Duodenal mucosa (tissue), 2 donors: ENCODE measurements around the gene DOK1.

Experiments used
- H3K27ac ChIP-seq: one replicate; pipeline ENCODE4 v1.7.0; 2013; ENCODE audit warnings: low read depth, low read length
- H3K27me3 ChIP-seq, 2 donors: one replicate each; pipeline ENCODE4 v1.7.0; 2013; ENCODE audit warnings: low read length in 2 of 2, control low read depth in 1 of 2; ENCODE audit not compliant: insufficient read depth in 2 of 2, control insufficient read depth in 1 of 2
- H3K36me3 ChIP-seq, 2 donors: one replicate each; pipeline ENCODE4 v1.7.0; 2013; ENCODE audit warnings: low read length in 2 of 2, control low read depth in 1 of 2; ENCODE audit not compliant: insufficient read depth in 2 of 2, control insufficient read depth in 1 of 2
- H3K4me1 ChIP-seq, 2 donors: one replicate each; pipeline ENCODE4 v1.7.0; 2013; ENCODE audit warnings: low read length in 2 of 2, control low read depth in 1 of 2; ENCODE audit not compliant: insufficient read depth in 2 of 2, control insufficient read depth in 1 of 2
- H3K4me3 ChIP-seq, 2 donors: one replicate each; pipeline ENCODE4 v1.7.0; 2013; ENCODE audit warnings: low read length in 2 of 2, low read depth in 1 of 2
- H3K9ac ChIP-seq, 2 donors: one replicate each; pipeline ENCODE4 v1.7.0; 2013; ENCODE audit warnings: low read length in 2 of 2, low read depth in 1 of 2
- H3K9me3 ChIP-seq, 2 donors: one replicate each; pipeline ENCODE4 v1.7.0; 2013; ENCODE audit warnings: low read length in 2 of 2, control low read depth in 1 of 2; ENCODE audit not compliant: control insufficient read depth in 1 of 2

DOK1 gene

GRCh38 chr2:74581463-74581862 is 26.9 kb downstream of the DOK1 start:
- Histone ChIP-seq H3K27me3 (peaks cover 0 to 2% of the 10 kb centered on the region in 2 donors), H3K27ac (no peak overlapping the region), H3K4me3 (no peak overlapping the region), H3K4me1 (peaks cover 0 to 5% of the 10 kb centered on the region in 2 donors), H3K9ac (no peak overlapping the region), H3K9me3 (no peaks in the 10 kb centered on the region), H3K36me3 (no peaks in the 10 kb centered on the region)

- Histone ChIP-seq H3K27ac (no peak overlapping the region), H3K27me3 (peaks cover 0 to 2% of the 10 kb centered on the region in 2 donors), H3K9ac (no peak overlapping the region), H3K4me3 (no peak overlapping the region), H3K36me3 (no peaks in the 10 kb centered on the region), H3K9me3 (no peaks in the 10 kb centered on the region), H3K4me1 (peaks cover 0 to 5% of the 10 kb centered on the region in 2 donors)
Observed at GRCh38 chr2:74582184-74582583, 27.7 kb downstream of the DOK1 start.

- peaks cover 0 to 5% of the 10 kb centered on the region in 2 donors for H3K4me1 ChIP-seq
- H3K9ac ChIP-seq = no peak overlapping the region
- H3K36me3 ChIP-seq = no peaks in the 10 kb centered on the region
- H3K27me3 ChIP-seq = peaks cover 2 to 3% of the 10 kb centered on the region in 2 donors
- H3K27ac ChIP-seq = no peak overlapping the region
- no peaks in the 10 kb centered on the region for H3K9me3 ChIP-seq
- no peak overlapping the region for H3K4me3 ChIP-seq
Observed at GRCh38 chr2:74583504-74583903, 29.0 kb downstream of the DOK1 start.

- Histone ChIP-seq H3K9ac (no peak overlapping the region), H3K27ac (no peak overlapping the region), H3K27me3 (peaks cover 3 to 6% of the 10 kb centered on the region in 2 donors), H3K4me3 (no peak overlapping the region), H3K4me1 (peaks cover 0 to 5% of the 10 kb centered on the region in 2 donors), H3K9me3 (no peaks in the 10 kb centered on the region), H3K36me3 (no peaks in the 10 kb centered on the region)
Observed at GRCh38 chr2:74584088-74584645, 29.6 kb downstream of the DOK1 start.

- Histone ChIP-seq H3K9ac (no peak overlapping the region), H3K27me3 (peaks cover 3 to 8% of the 10 kb centered on the region in 2 donors), H3K4me1 (peaks cover 0 to 5% of the 10 kb centered on the region in 2 donors), H3K9me3 (no peaks in the 10 kb centered on the region), H3K4me3 (no peak overlapping the region), H3K27ac (no peak overlapping the region), H3K36me3 (no peaks in the 10 kb centered on the region)
Observed at GRCh38 chr2:74585406-74586185, 31.1 kb downstream of the DOK1 start.

- peaks cover 3 to 6% of the 10 kb centered on the region in 2 donors for H3K27me3 ChIP-seq
- H3K9me3 ChIP-seq = no peaks in the 10 kb centered on the region
- H3K9ac ChIP-seq = no peak overlapping the region
- no peak overlapping the region for H3K27ac ChIP-seq
- H3K4me3 ChIP-seq = no peak overlapping the region
- H3K36me3 ChIP-seq = no peaks in the 10 kb centered on the region
- H3K4me1 ChIP-seq = peaks cover 0 to 5% of the 10 kb centered on the region in 2 donors
Observed at GRCh38 chr2:74587664-74588277, 33.3 kb downstream of the DOK1 start.

GRCh38 chr2:74588664-74589063 is 34.1 kb downstream of the DOK1 start:
- Histone ChIP-seq H3K27ac (no peak overlapping the region), H3K9me3 (no peaks in the 10 kb centered on the region), H3K4me1 (peaks cover under 1 to 5% of the 10 kb centered on the region in 2 donors), H3K36me3 (no peaks in the 10 kb centered on the region), H3K9ac (no peak overlapping the region), H3K4me3 (no peak overlapping the region), H3K27me3 (peaks cover 3 to 9% of the 10 kb centered on the region in 2 donors)

- H3K36me3 ChIP-seq = no peaks in the 10 kb centered on the region
- H3K4me3 ChIP-seq = no peak overlapping the region
- H3K27ac ChIP-seq = no peak overlapping the region
- no peaks in the 10 kb centered on the region for H3K9me3 ChIP-seq
- H3K9ac ChIP-seq = no peak overlapping the region
- H3K27me3 ChIP-seq = peaks cover 0 to 6% of the 10 kb centered on the region in 2 donors
- H3K4me1 ChIP-seq = peaks cover 0 to 5% of the 10 kb centered on the region in 2 donors
Observed at GRCh38 chr2:74593826-74594772, 39.6 kb downstream of the DOK1 start.

GRCh38 chr2:74596584-74596983 is 42.1 kb downstream of the DOK1 start:
- Histone ChIP-seq H3K36me3 (no peaks in the 10 kb centered on the region), H3K27ac (no peak overlapping the region), H3K9ac (no peak overlapping the region), H3K4me1 (peaks cover 0 to 5% of the 10 kb centered on the region in 2 donors), H3K9me3 (no peaks in the 10 kb centered on the region), H3K27me3 (peaks cover 0 to 4% of the 10 kb centered on the region in 2 donors), H3K4me3 (no peak overlapping the region)
